HG02973 (cell line): ENCODE measurements around the gene KIF25.
"Not testable (repeated sequence)": the region's sequence is repeated elsewhere in the genome, so short reads cannot be mapped to it uniquely, and the experiment has no call there.

Source experiments
- ATAC-seq: cut with Tn5 transposase; IDR thresholded peaks from one replicate; pipeline ENCODE4 v1.9.1; 2021; ENCODE audit warnings: moderate library complexity; ENCODE audit not compliant: unreplicated experiment

The KIF25 gene

GRCh38 chr6:167993169-167993568, 4.3 kb upstream of the KIF25 start:
- no peak for ATAC-seq

- ATAC-seq = no peak
These were observed 3.6 kb upstream of the KIF25 start for GRCh38 chr6:167993831-167994230.

GRCh38 chr6:167995302-167995701, 2.2 kb upstream of the KIF25 start:
- ATAC-seq = no peak

GRCh38 chr6:167995731-167996151, 1.7 kb upstream of the KIF25 start:
- ATAC-seq = no peak

- no peak for ATAC-seq
These were observed 859 bp upstream of the KIF25 start for GRCh38 chr6:167996424-167997199.

- no peak for ATAC-seq
These were observed 744 bp downstream of the KIF25 start for GRCh38 chr6:167998215-167998614.

GRCh38 chr6:168000198-168001028, 2.9 kb downstream of the KIF25 start:
- ATAC-seq = no peak

- no peak for ATAC-seq
These were observed 3.5 kb downstream of the KIF25 start for GRCh38 chr6:168001029-168001332.

GRCh38 chr6:168001514-168001913, 4.0 kb downstream of the KIF25 start:
- not testable (repeated sequence) for ATAC-seq

- no peak for ATAC-seq
These were observed 5.3 kb downstream of the KIF25 start for GRCh38 chr6:168002804-168003203.

GRCh38 chr6:168004023-168004422, 6.6 kb downstream of the KIF25 start:
- no peak for ATAC-seq

- ATAC-seq = no peak
These were observed 7.5 kb downstream of the KIF25 start for GRCh38 chr6:168004945-168005344.

GRCh38 chr6:168005796-168006195, 8.3 kb downstream of the KIF25 start:
- no peak for ATAC-seq

GRCh38 chr6:168007592-168008338, 10.3 kb downstream of the KIF25 start:
- ATAC-seq = no peak

- ATAC-seq = no peak
These were observed 11.9 kb downstream of the KIF25 start for GRCh38 chr6:168009331-168009730.

- ATAC-seq = no peak
These were observed 13.8 kb downstream of the KIF25 start for GRCh38 chr6:168011291-168011690.

GRCh38 chr6:168012431-168013249, 15.2 kb downstream of the KIF25 start:
- ATAC-seq = no peak

GRCh38 chr6:168013250-168013915, 15.9 kb downstream of the KIF25 start:
- no peak for ATAC-seq

- no peak for ATAC-seq
These were observed 17.0 kb downstream of the KIF25 start for GRCh38 chr6:168014428-168014827.

- no peak for ATAC-seq
These were observed 17.5 kb downstream of the KIF25 start for GRCh38 chr6:168015009-168015408.
